Panc1 (cell line): Measurements from ENCODE around the gene CFAP69.

Experiments used
- POLR2AphosphoS5 ChIP-seq: IDR thresholded peaks from 2 replicates; pipeline ENCODE4 v1.6.1; 2012; ENCODE audit warnings: mild to moderate bottlenecking, low read depth, low read length, moderate library complexity
- TF ChIP-seq, protein P1 (sequence below): fragments of 450-650 bp; IDR thresholded peaks from 2 replicates; pipeline ENCODE4 v1.5.1; 2017; ENCODE audit warnings: mild to moderate bottlenecking

DNA sequence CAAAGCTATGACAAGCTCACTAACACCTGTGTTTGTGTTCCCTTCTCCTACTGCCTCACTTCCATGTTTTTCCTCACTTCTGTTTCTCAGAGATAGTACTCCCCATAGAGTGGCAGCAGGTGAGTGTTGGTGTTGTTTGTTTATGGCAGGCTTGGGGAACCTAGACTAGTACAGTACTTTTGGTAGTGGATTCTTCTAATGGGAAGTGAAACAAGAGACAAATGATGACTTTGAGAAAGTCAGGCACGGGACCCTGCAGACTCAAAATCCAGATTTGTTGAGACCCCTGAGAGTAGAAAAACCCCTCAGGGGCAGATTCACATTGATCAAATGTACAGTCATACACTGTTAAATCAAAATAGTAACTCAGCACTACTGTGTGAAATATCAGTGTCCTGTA lies 6.4 kb upstream of the CFAP69 start:
- TF ChIP-seq, protein P1, sequence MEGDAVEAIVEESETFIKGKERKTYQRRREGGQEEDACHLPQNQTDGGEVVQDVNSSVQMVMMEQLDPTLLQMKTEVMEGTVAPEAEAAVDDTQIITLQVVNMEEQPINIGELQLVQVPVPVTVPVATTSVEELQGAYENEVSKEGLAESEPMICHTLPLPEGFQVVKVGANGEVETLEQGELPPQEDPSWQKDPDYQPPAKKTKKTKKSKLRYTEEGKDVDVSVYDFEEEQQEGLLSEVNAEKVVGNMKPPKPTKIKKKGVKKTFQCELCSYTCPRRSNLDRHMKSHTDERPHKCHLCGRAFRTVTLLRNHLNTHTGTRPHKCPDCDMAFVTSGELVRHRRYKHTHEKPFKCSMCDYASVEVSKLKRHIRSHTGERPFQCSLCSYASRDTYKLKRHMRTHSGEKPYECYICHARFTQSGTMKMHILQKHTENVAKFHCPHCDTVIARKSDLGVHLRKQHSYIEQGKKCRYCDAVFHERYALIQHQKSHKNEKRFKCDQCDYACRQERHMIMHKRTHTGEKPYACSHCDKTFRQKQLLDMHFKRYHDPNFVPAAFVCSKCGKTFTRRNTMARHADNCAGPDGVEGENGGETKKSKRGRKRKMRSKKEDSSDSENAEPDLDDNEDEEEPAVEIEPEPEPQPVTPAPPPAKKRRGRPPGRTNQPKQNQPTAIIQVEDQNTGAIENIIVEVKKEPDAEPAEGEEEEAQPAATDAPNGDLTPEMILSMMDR, result no peak
- no peak for TF ChIP-seq POLR2AphosphoS5
